Measurements from ENCODE around the gene PABPN1.

DNA sequence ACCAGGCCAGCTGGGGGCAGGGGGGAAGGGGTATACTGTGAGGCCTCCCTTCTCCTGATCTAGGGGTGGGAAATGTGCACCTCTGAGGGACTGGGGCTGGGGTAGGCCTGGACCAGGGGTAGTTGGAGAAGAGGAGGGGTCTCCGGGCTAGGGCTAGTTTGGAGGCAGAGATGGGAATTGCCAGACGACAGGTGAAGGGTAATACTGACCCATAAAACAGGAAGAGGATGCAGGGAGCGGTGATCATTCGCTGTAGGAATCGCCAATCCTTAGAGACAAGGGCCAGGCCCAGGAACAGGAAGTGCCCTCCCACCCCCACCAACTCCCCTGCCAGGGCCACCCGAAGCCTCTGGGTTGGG is 27.0 kb downstream of the PABPN1 start:
- TF ChIP-seq, protein P1, sequence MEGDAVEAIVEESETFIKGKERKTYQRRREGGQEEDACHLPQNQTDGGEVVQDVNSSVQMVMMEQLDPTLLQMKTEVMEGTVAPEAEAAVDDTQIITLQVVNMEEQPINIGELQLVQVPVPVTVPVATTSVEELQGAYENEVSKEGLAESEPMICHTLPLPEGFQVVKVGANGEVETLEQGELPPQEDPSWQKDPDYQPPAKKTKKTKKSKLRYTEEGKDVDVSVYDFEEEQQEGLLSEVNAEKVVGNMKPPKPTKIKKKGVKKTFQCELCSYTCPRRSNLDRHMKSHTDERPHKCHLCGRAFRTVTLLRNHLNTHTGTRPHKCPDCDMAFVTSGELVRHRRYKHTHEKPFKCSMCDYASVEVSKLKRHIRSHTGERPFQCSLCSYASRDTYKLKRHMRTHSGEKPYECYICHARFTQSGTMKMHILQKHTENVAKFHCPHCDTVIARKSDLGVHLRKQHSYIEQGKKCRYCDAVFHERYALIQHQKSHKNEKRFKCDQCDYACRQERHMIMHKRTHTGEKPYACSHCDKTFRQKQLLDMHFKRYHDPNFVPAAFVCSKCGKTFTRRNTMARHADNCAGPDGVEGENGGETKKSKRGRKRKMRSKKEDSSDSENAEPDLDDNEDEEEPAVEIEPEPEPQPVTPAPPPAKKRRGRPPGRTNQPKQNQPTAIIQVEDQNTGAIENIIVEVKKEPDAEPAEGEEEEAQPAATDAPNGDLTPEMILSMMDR (IDR thresholded peaks at IDR 0.05) = no peak
- TF ChIP-seq EZH2phosphoT487 (IDR thresholded peaks at IDR 0.05) (no peak), EZH2 (IDR thresholded peaks at IDR 0.05) (no peak)
